Osteocyte (in vitro differentiated cells): Measurements from ENCODE around the gene RAPGEF5. TPM values are rescaled to one million over a fixed set of nuclear protein-coding genes. Genes with fewer than 3 reads are reported as not detected.

Experiments
- DNase-seq: peaks from one replicate; pipeline ENCODE4 v3.0.0; 2021; ENCODE audit warnings: mixed read lengths; ENCODE audit not compliant: unreplicated experiment; ENCODE audit errors: extremely low spot score
- H3K27ac Mint-ChIP-seq: one replicate; pipeline ENCODE4 v1.8.0; 2021; ENCODE audit warnings: mild to moderate bottlenecking, mixed read lengths; ENCODE audit not compliant: unreplicated experiment
- H3K27me3 Mint-ChIP-seq: one replicate; pipeline ENCODE4 v1.8.0; 2021; ENCODE audit warnings: mixed read lengths; ENCODE audit not compliant: unreplicated experiment
- H3K36me3 Mint-ChIP-seq: one replicate; pipeline ENCODE4 v1.8.0; 2021; ENCODE audit warnings: mixed read lengths; ENCODE audit not compliant: unreplicated experiment
- H3K4me1 Mint-ChIP-seq: one replicate; pipeline ENCODE4 v1.8.0; 2021; ENCODE audit warnings: mixed read lengths; ENCODE audit not compliant: unreplicated experiment
- H3K4me3 Mint-ChIP-seq: one replicate; pipeline ENCODE4 v1.8.0; 2021; ENCODE audit warnings: mild to moderate bottlenecking, moderate library complexity, mixed read lengths; ENCODE audit not compliant: unreplicated experiment
- H3K9me3 Mint-ChIP-seq: one replicate; pipeline ENCODE4 v1.8.0; 2021; ENCODE audit warnings: mixed read lengths; ENCODE audit not compliant: unreplicated experiment
- CTCF ChIP-seq: fragments of 200-600 bp; sonication (generic); IDR thresholded peaks from 2 replicates; pipeline ENCODE4 v1.5.0; 2021; ENCODE audit warnings: antibody characterized with exemption, mild to moderate bottlenecking, moderate library complexity
- total RNA-seq: library from RNA; stranded (reverse); gene quantifications from 2 replicates; pipeline ENCODE4 v1.2.1, GENCODE V29; 2021

The RAPGEF5 gene
- total RNA-seq, 1 donor from 2014 or later = 0.27 TPM

GRCh38 chr7:22287412-22287811, 69.5 kb downstream of the RAPGEF5 start:
- Mint-ChIP-seq H3K9me3 (no peaks in the 10 kb centered on the region), H3K36me3 (no peaks in the 10 kb centered on the region), H3K27ac (no peak overlapping the region), H3K4me1 (no peaks in the 10 kb centered on the region), H3K4me3 (no peak overlapping the region), H3K27me3 (peaks cover 2% of the 10 kb centered on the region)
- no peak for TF ChIP-seq CTCF
- no peak for DNase-seq

GRCh38 chr7:22286436-22286835, 70.5 kb downstream of the RAPGEF5 start:
- Mint-ChIP-seq H3K36me3 (no peaks in the 10 kb centered on the region), H3K27me3 (peaks cover 2% of the 10 kb centered on the region), H3K9me3 (no peaks in the 10 kb centered on the region), H3K4me1 (no peaks in the 10 kb centered on the region), H3K4me3 (no peak overlapping the region), H3K27ac (no peak overlapping the region)
- DNase-seq = no peak
- no peak for TF ChIP-seq CTCF

- H3K27me3 Mint-ChIP-seq = peaks cover 9% of the 10 kb centered on the region
- no peak overlapping the region for H3K27ac Mint-ChIP-seq
- H3K4me3 Mint-ChIP-seq = no peak overlapping the region
- no peaks in the 10 kb centered on the region for H3K9me3 Mint-ChIP-seq
- H3K36me3 Mint-ChIP-seq = no peaks in the 10 kb centered on the region
- no peak for TF ChIP-seq CTCF
- H3K4me1 Mint-ChIP-seq = no peaks in the 10 kb centered on the region
- DNase-seq = no peak
Measured at GRCh38 chr7:22281481-22281880, 75.5 kb downstream of the RAPGEF5 start.

- Mint-ChIP-seq H3K4me3 (no peak overlapping the region), H3K27me3 (peaks cover 6% of the 10 kb centered on the region)
- no peak for TF ChIP-seq CTCF
Measured at GRCh38 chr7:22280031-22280430, 76.9 kb downstream of the RAPGEF5 start.

GRCh38 chr7:22278660-22279059, 78.3 kb downstream of the RAPGEF5 start:
- no peak overlapping the region for H3K27ac Mint-ChIP-seq
- H3K4me1 Mint-ChIP-seq = no peaks in the 10 kb centered on the region
- H3K27me3 Mint-ChIP-seq = peaks cover 6% of the 10 kb centered on the region
- H3K4me3 Mint-ChIP-seq = no peak overlapping the region
- DNase-seq = no peak
- no peaks in the 10 kb centered on the region for H3K9me3 Mint-ChIP-seq
- no peak for TF ChIP-seq CTCF
- no peaks in the 10 kb centered on the region for H3K36me3 Mint-ChIP-seq

More at GRCh38 chr7:22280031-22280430, 76.9 kb downstream of the RAPGEF5 start:
- Mint-ChIP-seq H3K9me3 (no peaks in the 10 kb centered on the region), H3K4me1 (no peaks in the 10 kb centered on the region), H3K36me3 (no peaks in the 10 kb centered on the region), H3K27ac (no peak overlapping the region)
- DNase-seq = no peak
